Mesenteric fat pad (tissue), 1 donor: Measurements from ENCODE around the gene HOXA13. TPM values are rescaled to one million over a fixed set of nuclear protein-coding genes. Genes with fewer than 3 reads are reported as not detected.
A peak's percentile ranks its signal among the peaks of the same experiment; 100 is the strongest.

ENCODE experiments used
- DNase-seq: peaks from one replicate; pipeline ENCODE4 v3.0.0-alpha.2; 2020; ENCODE audit warnings: low spot score
- total RNA-seq: library from RNA; stranded (reverse); fragmentation: NEBNext Ultra II Directional; extraction: Animal tissue kit (Norgen Biotek cat#: 25700); gene quantifications from one replicate; pipeline ENCODE4 v1.2.1, GENCODE V29; 2021
- donor health status: DM: yes; HTN: yes; CAD: no.

Gene HOXA13
- total RNA-seq, 1 donor from 2014 or later = 1.9 TPM

DNA sequence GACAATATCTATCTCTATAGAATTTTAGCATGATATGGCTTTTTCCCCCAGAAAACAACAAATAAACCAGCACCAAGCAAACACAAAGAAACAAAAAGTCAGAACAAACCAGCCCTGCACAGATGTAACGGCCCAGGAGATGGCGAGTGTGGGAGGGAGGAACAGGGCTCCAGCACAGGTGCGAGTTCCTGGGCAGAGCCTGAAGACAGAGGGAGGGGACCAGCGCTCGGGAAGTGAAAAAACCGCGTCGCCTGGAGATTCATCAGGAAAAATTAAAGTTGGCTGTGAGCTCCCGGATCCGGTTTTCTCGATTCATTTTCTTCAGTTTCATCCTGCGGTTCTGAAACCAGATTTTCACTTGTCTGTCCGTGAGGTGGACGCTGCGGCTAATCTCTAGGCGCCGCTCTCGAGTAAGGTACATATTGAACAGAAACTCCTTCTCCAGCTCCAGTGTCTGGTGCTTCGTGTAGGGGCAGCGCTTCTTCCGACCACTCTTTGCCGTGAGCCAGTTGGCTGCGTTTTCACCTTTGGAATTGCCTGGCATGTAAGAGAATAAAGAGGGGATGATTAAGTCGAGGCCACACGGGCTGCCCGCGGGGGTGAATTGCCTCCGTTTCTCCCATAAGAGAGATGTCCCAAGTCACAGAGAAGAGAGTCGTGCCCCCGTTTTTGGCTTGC is 28.1 kb downstream of the HOXA13 start:
- peak; percentile 47 for DNase-seq

DNA sequence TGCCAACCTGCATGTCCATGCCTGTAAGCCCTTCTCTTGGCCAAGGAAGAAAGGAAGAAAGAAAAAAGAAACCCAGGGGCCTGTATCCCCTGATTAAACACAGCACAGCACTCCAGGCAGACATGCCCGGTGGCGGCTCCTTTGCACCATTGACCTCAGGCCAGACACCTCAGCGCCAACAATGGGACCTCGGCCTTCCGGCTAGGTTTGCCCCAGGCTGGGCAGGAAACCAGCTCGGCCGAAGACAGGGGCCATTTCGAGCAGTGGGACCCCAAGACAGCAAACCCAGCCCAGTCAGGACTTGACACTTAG is 28.6 kb downstream of the HOXA13 start:
- peak; percentile 69 for DNase-seq

DNA sequence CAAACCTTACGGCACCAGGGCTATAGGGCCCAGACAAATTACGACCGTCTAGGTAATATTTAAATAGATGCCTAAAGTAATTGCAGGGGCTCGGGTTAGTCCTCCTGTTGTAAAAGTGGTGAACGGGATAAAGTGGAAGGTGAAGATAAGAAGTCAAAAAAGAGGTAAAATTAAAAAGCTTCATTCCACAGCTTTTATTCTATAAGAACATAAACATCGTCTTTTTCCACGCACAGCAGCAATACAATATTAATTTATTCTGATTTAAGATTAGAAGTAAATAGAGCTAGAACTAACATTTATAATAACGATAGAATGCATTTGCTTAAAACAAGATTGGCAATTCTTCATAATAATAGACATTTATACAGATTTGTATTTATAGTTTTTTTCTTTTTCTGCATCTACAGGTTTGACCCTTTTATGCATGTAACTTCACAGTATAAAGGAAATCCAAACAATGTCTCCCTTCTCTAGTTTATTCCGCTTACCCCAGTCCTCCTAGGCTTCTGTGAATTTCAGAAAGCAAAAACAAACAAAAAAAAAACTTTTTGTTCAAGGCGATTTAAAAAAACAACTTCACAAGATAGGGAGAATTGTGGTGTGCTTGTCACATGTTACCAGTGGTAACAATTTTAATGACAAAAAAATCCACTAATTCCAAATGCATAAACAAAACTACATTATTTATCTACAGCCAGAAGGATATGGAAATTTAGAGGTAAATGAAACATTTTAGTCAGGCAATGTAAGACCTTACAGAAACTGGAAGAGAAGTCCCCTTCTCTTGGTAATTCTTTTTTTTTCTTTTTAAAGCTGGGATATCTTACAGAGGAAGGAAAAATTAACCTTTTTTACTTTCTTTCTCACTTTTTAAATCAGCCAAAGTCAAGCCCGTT is 29.2 kb downstream of the HOXA13 start:
- DNase-seq = no peak

DNA sequence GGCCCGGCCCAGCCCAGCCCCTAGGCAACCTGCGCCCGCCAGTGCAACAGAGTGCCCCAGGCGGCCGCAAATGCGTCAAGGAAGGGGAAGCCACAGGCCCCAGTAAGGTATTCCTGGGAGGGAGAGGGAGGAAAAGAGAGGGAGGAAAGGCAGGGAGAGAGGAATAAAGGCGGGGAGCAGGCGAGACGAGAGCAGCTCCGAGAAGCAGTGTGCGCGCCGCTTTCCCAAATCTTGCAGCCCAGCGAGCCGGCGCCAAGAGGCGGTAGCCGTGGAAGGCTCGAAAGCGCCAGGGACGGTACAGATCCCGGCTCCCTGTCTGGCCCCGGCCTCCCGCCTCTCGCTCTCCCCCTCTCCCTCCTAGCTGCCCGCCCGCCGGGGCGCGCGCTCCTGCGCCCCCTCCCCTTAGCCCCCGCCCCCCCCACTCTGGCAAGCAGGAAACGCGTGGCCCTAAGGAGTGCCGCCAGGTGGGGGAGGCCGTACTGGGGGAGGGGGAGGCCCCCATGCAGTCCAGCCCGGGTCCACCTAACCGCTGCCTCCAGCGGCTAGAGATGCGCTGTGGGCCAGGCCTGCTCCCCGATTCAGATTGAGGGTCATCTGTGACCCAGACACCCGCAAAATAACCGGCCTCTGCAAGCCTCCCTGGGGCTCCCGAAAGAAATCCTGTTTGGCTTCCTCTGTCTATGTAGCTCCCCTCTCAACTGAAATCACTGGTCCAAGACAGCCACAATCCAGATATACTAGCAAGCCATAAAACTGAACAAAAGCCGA is 30.0 kb downstream of the HOXA13 start:
- no peak for DNase-seq

- no peak for DNase-seq
These were observed 31.5 kb downstream of the HOXA13 start for GRCh38 chr7:27168265-27168947.

DNA sequence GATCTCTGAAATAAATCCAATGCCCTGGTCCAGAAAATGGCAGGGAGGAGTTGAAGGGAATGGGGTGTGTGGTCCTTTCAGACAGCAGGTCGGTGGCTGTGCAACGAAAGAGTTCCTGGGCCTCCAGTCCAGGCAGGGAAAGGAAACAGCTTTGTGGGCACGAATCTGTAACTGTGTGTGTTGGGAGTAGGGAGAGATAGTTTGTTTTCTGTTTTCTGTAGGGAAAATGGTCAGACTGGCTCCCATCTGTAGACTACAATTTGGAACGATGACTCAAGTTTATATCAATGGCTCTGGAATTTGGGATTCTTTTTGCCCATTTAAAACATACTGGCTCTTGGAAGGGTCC is 32.0 kb downstream of the HOXA13 start:
- no peak for DNase-seq

DNA sequence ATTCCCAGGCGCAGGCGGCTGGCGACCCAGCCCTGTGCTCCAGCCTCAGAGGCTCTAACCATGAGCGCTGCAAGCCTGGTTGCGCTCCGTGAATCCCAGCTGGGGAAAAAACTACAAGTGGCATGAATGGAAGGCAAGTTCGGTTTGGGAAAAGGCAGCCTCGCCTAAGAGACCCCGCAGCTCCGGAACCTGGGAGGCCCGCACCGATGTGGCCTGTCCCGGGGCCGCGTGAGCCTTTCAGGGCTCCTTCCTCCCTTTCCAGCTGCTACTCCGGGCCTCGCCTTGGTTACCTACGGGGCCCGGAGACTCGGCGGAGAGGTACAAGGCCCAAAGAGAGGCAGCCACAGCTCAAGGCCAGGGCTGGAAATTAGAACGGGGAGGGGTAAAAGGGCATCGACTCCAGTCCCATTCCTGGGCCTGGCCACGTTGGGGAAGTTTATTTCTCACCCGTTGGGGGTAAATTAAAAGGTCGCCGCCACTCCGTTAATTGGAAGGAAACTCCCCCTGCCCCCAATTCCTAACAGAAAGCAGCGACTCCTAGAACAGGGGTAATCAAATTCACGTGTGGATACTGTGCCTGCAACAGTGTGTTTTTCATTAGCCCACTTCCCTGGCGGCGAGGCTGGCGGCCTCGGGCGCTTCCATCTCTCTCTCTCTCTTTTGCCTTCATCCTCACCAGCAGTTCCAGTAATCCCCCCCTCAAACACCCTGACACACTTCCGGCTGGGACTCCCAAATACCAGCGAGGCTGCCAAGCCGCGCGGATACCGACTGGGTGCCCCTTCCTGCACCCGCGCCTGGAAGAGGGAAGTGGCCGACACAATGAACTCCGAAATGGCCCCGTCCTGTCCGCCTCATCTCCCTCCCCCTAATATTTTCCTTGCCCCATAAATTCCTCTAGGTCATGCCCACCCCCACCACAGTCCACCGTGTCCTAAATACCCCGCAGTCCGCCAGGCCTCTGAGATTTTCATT is 33.1 kb downstream of the HOXA13 start:
- no peak for DNase-seq

DNA sequence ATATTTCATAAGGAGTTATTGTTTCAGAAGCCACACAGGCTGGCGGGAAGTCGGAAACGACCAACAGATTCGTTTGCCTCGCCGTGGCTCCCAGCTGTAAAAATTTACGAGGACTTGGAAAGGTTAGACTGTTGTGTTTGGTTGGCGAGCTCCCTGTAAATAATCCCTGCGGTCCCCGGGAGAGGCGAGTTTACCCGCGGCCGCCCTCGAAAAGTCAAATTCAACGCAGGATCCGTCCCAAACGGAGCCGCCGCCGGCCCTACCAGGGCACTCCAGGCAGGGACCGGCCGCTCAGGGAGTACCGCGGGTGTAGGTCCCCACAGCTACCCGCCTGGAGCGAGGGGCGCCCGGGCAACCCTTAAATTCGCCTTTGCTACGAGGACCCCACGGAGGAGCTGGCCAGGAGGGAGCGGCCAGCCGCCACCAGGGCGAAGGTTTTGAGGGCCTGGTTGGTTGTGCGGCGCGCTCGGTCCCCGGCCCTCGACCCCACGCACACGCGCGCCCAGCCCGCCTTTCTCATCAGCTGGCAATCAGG is 33.8 kb downstream of the HOXA13 start:
- no peak for DNase-seq

- DNase-seq = no peak
These were observed 34.5 kb downstream of the HOXA13 start, which contains the start of gene HOXA9 for GRCh38 chr7:27165089-27165995. Gene HOXA9, minus strand, starts transcription at chr7:27165537. Its CDS starts 80 bp downstream, at chr7:27165457.

DNA sequence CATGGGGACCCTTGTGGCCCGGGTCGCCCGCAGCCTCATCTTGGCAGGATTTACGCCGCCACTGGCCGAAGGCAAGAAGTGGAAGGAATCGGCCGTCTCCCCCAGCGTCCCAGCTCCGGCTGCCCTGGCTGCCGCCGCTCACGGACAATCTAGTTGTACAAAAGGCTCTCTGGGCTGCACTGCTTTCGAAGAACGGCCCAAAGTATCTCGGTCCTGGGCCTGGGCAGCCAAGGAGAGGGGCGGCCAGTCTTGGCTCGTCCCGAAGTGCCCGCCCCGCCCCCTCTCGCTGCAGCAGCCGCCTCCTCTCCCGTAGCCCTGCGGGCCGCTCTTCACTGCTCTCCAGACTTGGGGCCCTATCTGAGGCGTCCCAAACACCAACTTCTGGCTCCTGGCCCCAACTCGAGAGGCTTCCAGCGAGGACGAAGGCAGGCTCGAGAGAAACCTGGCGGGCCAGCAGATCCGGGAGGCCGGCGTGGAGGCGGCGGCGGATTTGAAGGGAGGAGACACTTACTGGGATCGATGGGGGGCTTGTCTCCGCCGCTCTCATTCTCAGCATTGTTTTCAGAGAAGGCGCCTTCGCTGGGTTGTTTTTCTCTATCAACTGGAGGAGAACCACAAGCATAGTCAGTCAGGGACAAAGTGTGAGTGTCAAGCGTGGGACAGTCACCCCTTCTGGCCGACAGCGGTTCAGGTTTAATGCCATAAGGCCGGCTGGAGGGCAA is 35.4 kb downstream of the HOXA13 start:
- no peak for DNase-seq

DNA sequence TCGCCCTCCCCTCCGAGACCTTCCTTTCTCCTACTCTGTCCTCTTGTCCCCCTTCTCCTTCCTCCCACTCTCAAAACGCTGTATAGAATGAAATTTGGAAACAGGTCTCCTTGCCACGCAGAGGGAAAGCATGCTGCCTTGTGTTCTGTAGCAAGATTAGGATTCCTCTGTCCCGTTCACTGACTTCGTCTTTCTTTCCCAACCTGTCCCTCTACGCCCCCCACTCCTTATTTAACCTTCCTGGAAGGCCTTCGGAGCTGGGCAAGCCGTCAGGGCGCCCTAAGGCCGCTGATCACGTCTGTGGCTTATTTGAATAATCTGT is 35.9 kb downstream of the HOXA13 start:
- DNase-seq = no peak

GRCh38 chr7:27163288-27164044 is 36.4 kb downstream of the HOXA13 start:
- no peak for DNase-seq

DNA sequence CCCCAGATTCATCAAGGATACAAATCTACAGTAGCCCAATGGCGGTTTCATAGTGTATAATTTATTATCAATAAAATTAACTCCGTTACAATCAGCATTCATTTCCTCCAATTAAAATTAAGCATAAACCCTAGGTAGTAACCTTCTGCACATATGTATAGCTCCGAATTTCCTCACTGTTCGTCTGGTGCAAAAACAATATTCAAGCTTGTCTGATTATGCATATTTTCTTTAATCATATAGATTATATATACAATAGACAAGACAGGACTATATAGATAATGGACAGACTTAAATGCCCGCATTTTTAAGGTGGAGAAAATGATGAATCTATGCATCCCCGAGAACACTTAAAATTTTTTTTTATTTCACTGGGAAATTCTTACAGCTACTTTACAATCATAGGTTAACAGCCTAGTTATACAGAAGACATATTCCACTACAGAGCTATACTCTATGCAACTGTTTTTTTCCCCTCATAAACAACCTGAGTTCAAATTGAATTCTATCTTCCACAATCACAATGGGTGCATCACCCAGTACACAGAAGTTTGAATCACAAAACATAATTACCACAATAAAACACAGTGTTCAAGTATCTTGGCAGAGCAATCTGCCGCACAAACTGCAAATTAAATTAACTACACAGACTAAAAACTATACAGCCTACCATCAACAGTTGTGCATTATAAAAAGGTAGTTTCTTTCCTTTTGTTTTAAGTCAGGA is 37.2 kb downstream of the HOXA13 start:
- no peak for DNase-seq

DNA sequence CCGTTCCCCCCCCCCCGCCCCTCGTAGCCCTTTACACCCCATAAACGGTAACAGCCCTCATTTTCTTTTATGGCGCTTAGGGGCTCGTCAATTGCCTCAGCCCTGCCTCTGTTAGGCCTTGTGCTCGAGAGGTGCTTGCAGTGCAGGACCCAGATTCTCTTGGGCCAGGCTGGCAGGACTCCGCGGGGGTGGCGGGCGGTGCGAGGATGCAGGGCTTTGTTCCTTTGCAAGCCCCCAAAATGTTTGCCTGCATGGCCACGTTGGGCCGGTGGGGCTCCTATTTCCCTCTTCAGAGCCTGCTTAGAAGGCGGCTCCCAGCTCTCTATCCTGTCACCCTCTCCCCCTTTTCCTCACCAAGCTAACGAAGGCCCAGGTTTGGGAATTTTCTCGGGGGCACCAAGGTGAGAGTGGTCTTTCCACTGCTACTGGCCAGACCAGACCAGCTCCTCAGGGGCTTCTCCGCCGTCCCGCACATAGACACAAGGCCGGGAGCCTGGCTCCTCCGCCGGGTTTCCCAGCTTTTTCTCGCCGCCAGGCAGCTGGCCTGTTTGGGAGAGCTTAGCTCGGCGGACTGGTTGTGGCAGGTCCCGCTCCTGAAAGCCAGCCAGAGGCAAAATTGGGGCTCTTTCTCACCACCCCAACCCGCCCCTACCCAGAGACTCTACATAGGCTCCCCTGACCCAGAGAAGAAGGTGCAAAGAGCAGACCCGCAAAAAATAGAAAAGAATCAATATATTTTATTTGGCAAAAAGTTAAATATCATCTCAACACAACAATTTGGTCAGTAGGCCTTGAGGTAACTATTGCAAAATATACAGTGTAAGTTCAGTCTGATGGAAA is 38.0 kb downstream of the HOXA13 start:
- peak; percentile 47 for DNase-seq

DNA sequence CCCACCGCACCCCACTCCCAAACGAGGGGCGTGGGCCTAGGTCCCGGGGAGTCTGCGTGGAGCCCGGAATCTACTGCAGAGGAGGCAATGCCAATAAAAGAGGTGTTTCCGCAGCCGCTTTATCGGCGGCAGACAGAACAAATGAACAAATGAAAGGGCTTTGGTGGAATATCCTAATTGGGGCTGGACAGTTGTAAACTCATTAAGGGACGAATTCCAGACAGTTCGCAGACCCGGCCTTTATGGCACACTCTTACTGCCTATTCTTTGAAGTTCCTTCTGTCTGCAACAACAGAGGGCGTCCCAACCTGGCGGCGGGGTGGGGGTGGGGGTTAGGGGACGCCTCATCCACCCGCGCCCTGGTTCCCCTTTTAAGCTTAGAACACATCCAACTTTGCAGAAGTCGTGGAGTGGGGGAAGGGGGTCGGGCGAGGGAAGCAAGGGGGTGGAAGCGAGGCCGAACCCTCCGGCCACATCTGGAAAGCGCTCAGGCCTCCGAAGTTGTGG is 38.6 kb downstream of the HOXA13 start:
- no peak for DNase-seq
